Stimulated activated CD8-positive, alpha-beta memory T cell treated with anti-CD3 and anti-CD28 coated beads, Interleukin-7, amount 100 ng/mL, for 1 hour (primary cell): ENCODE data around the gene SLC22A7.

Source experiments
- DNase-seq, 2 donors: peaks; one replicate each; pipeline ENCODE4 v3.0.0-alpha.2; 2020; ENCODE audit warnings: low read depth in 2 of 2

SLC22A7 gene

DNA sequence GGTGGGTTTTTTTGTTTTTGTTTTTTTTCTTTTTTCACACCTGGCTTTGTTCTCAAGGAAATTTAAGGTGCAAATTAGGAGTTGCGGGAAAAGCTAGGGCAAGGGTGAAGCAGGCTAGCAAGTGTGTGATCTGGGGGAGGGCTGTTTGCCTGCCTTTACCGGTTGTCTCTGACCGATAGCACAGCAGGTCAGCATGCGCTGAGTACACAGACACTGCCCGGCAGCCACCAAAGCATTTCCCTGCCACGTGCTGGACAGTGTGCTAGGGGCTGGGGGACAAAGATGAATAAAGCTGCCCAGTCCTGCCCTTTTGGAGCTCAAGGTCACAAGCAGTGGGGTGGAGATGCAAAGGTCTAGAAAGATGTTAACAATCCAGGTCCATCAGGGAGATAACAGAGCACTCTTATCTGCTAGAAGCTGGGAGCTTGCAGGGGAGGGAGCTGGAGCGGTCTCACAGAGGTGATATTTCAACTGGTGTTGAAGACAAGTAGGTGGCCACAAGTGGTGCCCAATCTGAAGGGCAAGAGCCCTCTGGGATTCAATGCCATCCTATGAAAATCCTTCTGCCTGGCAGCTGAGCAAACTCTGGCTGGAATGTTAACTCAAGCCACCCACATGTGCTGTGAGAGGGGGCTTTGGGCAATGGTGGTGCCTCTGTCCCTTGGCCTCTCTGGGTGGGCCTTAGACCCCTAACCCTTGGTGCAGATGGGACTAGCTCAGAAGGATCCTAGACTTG, 30.3 kb upstream of the SLC22A7 start:
- DNase-seq, result no peak

DNA sequence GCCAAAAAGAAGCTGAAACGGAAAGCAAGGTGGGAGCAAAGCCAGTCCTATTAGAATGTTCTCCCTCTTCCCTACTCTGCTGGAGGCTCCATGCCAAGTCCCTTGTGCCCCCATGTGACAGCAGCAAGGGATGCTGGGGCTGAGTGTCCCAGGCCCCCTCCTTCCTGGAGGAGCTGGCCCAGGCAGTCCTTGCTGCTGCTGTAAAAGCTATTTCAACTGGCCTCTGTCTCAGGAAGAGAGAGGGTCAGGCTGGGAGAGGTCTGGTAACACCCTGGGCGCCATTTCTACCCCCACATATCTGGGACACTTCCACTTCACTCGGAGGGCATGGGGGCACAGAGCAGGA, 29.7 kb upstream of the SLC22A7 start:
- no peak for DNase-seq

DNA sequence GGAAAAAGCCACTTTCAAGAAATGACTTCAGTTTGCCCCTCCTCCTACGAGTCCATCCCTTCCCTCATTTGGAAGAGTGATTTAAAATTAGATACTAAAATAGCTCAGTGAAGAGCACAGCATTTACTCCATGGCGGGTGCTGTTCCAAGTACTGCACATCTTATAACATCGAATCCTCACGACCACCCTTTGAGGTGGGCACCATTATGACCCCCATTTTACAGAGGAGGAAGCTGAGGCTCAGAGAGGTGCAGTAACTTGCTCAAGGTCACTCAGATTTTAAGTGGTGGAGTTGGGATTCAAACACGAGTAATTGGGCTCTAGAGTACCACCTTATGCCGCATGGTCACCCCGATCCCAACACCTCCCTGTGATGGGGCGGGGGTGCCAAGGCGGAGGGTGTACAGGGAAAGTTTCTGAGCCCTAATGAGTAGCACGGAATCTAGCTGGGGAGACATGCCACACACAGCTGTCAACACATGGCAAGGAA, 29.2 kb upstream of the SLC22A7 start:
- no peak for DNase-seq

DNA sequence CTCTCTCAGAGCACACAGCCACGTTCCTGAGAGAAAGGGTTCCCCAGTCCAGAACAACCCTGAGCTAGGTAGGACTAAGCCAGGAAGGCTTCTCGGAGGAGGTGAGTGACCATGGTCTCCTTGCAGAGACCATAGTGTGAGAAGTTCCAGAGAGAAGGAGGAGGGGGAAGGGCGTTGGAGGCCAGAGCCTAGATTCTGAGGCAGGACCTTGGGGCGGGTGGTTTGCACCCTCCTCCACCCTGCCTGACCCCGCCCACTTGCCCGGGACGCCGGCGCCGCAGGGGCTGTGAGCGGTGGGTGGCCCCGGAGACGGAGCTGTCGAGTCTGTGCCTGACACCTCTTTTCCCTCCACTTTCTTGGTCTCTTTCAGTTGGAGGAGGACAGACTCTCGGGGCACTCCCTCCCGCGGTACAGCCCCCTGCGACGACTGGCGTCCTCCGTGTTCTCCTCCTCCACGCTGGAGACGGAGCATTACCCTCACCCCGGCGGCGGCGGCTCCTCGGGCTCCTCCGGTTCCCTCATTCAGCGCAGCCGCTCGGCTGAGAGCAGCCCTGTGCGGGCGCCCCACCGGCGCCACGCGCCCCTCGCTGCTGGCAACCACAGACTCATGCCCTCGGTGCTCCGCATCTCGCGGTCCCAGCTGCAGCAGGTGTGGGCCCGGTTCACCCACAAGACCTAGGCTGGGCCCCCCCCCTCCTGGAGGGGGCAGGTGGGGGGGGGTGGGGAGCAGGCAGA, 28.6 kb upstream of the SLC22A7 start:
- no peak for DNase-seq

DNA sequence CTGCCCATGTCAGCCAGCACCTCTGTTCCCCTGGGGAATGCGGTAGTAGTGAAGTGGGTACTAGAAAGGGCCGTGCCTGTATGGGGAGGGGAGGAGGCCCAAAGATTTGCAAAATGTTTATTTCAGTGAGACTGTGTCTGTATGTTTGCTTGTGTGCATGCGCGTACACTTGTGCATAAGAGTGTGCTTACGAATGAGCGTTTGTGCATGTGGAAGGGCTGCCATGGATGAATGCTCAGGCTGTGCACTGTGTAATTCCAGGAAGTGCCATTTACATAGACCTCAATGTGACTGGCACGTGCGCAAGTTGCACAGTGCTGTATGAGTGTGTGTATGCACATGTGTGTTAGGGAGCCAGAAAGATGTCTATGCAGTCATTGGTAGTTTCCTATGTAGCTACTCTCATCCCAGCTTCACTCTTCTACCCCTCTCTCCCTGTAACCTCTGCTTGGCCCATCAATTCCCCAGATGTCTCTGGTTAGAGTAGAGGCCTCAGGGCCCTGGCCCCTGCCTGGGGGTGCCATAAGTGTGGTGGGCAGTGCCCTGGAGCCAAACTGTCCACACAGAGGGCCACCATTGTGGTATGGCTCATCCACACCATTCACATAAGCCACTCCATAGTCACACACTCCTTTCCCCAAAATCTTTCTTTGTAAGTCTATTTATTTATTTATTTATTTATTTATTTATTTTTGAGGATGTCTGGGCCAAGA, 26.8 kb upstream of the SLC22A7 start:
- no peak for DNase-seq

DNA sequence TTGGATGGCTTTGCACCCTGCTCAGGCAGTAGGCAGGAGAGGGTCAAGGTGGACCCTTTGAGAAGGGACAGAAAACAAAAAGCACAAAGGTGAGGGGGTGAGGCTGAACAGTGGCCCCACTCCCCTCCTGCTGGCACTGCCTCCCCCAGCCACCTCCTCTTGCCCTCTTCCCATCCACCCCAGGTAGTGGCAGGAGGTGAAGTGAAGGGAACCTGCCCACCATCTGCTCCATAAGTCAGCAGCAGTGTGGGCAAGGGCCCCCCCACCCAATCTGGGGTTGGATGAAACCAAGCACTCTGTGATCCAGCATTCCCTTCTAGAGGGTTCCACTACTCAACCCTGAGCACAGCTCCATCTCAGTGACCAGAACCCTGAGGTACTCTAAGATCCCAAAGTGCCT, 26.1 kb upstream of the SLC22A7 start:
- no peak for DNase-seq

DNA sequence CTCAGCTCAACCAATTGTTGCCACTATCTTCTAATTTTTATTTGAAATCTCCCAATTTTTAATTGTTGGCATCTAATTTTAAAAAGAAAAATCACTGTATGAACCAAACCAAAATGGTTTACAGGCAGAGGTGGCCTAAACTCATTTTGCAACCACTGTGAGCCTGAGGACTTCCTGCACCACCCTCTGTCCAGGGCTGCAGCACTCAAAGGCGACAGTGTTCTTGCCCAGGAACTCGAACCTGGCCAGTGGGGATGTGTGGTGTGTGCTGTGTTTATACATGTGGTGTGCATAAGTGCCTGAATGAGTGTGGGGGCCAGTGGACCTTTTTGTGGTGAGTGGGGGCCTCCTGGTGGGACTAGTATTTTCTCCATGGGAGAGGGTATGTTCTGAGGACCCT, 24.4 kb upstream of the SLC22A7 start:
- no peak for DNase-seq

DNA sequence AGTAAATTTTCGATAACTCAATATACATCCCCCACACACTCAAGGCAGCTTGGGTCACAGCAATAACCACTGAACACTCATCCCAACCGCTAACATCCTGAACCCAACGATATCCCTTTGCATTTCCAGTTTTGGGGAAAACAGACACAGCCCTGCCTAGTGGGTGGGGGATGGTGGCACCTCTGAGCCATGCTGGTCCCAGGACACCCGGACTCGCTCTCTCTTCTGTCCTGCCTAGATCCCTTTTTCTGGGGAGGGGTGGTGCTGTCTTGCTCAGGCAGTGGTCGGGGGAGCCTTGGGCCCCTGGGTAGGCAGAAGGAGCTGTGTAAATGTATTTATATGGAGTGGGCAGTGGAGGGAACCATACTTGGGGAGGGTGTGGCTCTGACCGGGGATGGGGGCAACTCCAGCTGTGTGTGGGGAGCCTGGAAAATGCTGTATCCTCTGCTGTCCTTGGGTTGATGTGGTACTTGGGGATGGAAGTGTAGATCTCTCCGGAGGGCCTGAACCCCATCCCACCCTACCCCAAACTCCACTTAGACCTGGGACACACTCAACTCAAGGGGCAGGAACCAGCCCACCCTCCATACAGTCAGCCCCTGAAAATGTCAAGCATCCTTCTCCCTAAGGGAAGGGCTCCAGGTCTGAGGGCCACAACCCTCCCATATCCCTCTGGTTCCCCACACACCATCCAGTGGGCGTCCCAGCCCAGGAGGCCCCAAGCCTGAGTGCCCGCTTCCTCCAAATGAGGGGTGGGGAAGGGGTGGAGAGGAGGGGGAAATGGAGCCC, 23.7 kb upstream of the SLC22A7 start:
- no peak for DNase-seq

DNA sequence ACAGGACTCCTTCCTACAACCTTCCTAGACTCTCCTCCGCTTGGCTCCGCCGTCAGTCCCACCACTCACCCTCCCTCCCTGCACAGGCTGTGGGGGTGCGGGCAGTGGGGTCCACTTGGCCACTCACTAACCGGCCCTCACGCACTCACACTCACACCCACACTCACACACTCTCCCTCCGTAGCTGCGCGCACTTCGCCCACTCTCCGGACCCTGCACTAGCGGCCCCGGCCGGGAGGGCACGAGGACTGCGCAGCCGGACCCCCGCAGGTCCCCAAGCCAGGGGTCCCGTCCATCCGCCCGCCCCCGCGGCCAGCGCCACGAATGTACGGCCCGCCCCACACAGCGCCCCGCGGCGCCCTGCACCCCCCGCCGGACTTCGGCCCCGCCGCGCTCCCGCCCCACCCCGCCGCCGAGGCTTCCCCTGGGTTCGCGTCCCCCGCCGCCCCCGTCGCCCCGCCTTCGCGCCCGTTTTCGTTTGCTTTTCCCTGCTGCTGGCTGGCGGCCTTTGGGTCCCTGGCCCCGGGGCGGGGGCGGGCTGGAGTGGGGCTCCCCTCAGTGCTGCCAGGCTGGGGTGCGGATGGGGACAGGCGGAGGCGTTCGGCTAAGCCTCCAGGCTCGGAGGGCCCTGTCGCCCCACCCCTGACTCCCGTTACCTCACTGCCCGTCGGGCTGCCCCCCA, 23.0 kb upstream of the SLC22A7 start:
- DNase-seq, result no peak

DNA sequence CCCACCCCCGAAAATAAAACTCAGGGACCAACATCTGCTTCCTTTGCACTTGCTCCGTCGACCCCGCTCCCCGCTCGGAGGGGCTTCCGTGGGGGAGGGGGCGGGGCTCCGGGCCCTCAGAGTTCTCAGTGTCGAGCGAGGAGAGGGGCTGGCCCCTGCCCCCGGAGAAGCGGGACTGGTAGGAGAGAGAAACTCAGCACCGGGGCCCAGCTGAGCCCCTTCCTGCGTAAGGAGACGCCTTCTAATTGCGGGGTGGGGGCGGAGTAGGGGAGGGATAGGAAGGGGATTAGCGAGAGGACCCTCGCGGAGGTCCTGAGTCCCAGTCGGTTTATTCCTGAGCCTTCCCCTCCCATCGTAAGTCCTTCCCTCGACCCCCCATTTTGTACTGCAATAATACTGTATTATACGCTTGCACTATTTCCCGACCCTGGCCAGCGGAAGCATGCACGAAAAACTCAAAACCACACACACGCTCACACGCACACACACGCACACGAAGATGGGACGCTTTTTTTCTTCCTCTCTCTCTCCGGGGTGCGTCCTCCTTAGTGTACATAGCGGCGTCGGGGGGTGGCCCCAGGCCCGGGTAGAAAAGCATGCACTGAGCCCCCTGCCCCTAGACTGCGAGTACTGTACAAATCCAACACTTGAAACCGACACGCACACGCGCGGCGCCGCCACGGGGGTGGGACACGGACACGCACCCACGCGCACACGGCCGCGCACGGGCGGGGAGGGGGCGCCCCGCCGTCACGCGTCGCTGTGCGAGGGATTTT, 22.1 kb upstream of the SLC22A7 start:
- no peak for DNase-seq

DNA sequence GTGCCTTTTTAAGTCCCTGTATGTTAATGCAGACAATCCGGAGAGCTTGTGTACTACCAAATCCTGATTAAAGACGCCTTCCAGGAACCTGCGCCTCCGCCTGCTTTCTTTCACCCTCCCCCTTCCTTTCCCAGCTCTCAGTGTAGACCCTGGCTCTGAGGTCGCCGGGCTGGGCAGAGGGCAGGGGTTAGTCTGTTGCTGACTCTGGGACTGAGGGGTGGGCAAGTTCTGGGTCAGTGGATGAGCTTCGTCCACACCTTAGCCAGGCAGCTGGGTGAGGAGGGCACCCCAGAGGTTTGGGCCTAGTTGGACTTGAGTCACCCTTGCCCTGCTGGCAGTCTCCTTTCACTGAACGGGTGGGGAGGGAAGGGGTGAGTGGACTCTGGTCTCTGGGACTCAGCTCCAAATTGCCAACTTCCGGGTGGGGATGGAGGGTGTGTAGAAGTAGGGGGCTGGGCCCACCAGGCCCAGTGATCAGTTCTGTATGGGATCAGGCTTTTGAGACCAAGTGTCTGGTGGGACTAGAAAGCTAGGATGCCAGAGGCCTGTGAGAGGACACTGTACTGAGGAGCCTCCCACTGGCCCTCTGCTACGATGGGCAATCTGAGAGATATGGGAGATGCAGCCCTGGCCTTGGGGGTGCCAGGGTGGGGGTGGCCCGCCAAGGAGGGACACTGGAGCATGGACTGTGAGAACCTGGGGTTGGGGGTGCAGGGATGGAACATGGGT, 21.3 kb upstream of the SLC22A7 start:
- no peak for DNase-seq

DNA sequence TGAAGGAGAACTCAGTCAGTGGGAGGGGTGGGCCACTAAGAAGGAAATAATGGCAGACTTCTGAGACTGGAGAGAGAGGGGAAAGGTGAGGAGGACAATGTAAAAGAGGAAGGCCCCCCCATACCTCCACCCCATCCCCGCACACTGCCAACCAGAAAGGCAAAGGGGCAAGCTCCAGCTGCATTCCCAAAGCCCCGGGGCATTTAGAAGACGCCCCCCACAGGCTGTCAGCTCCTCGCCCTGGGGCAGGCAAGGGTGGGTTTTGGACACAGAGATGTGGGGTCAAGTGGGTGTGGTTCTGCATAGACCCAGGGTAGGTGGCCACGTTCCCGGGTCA, 20.8 kb upstream of the SLC22A7 start:
- DNase-seq, result no peak

DNA sequence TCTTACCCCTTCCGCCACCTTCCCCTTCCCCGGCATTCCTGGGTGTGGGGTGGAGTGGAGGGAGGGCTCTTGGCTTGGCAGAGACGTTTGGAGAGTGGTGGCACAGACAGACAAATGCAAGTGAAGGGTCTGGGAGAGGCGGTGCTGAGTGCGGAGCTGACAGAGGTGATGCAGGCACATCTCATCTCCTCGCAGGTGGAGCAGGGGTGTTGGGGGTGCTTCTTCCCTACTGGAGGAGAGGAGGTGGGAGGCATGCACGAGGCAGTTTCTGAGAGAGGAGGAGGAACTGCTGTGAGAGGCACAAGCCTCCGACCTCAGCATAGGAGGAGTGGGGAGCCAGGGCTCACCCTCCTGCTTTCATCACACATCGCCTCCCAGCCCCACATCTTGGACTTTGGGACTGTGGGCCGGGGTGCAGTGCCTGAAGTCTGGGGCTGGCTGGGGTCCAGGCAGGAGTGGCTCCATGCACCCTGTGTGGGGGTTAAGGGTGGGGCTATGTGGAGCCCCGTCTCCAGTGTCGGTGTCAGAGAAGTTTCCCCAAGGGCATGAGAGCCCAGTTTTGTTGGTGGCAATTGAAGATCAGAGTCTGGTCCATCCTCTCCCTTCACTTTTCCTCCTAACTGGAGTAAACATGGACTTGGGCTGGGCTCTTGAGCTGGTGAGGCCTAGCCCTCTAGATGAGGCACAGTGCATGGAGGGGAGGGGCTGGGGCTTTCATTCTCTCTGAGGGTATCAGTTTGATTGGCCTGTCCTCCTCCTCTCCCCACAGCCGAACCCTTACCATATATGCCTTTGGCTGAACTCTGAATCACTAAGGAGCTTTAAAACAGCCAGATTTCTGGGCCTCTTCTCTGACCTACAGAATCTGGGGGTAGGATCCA, 20.2 kb upstream of the SLC22A7 start:
- no peak for DNase-seq

DNA sequence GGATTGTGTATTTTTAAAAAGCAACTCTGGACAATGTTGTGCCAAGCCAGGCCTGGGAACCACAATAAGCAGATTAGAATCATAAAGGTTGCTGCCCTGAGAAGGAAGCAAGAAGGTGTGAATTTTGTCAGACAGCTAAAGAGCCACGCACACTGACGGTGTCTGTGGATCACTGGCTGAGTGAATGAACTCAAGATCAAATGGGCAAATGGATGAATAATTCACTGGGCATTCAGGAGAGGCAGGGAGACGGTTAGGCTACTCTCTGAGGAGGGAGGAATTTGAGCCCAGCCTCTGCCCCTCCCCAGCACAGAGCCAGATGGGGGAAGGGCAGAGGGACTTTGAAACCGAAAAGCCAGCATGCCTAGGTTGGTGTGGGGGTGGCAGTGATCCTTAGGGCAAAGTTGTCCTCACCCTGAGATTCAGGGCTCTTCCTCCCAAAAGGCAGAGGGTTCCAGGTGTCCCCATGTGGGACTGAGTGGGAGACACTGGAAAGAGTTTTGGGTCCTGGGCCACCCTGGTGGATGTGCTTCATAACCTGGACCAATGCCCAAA, 19.5 kb upstream of the SLC22A7 start:
- no peak for DNase-seq

DNA sequence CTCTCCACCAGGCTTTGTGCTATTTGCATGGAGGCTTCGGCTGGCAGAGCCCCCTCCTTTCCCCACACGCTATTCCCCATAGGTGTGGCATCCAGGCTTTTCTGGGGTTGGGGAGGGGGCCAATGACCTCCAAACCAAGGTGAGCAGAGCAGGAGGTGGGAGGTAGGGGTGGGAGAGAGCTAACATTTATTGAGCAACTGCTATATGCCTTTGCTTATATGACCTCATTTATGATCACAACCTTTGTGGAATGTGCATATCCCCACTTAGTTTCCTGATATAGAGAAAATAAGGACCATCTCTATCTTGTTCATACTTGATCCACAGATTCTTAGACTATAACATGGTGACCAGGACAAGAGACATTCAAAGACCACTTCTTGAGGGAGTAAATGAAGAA, 17.8 kb upstream of the SLC22A7 start:
- DNase-seq, result no peak

DNA sequence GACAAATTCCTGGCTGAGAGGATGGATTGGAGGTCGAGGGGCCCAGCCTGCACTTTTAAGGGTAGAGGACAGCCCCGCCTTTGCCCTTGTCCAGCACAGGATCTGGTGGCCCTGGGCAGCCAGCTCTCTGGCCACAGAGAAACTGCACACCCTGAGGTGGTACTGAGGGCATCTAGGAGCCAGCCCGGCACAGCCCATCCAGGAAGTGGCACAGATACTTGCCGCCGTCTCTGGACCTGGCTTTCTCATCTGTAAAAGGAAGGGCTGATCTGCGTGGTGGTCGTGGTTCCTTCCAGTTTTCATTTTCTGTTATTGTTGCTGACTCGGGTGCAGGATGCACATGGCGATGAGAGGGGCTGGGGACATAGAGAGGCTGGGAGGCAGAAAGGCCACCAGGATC, 16.0 kb upstream of the SLC22A7 start:
- no peak for DNase-seq

DNA sequence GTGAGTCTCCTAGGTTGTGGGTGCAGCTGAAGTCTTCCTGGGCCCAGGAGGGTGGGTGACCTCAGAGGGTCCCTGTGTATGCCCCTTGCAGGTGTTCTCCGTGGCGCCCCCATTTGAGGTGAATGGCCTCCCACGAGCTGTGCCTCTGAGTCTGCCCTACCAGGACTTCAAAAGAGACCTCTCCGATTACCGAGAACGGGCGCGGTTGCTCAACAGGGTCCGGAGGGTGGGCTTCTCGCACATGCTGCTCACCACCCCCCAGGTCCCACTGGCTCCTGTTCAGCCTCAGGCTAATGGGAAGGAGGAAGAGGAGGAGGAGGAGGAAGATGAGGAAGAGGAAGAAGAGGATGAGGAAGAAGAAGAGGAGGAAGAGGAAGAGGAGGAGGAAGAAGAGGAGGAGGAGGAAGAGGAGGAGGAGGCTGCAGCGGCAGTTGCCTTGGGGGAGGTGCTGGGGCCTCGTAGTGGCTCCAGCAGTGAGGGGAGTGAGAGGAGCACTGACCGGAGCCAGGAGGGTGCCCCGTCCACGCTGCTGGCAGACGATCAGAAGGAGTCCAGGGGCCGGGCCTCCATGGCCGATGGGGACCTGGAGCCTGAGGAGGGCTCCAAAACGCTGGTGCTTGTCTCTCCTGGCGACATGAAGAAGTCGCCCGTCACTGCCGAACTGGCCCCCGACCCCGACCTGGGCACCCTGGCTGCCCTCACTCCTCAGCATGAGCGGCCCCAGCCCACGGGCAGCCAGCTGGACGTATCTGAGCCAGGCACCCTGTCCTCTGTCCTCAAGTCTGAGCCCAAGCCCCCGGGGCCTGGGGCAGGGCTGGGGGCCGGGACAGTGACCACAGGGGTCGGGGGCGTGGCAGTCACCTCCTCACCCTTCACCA, 15.2 kb upstream of the SLC22A7 start:
- no peak for DNase-seq

DNA sequence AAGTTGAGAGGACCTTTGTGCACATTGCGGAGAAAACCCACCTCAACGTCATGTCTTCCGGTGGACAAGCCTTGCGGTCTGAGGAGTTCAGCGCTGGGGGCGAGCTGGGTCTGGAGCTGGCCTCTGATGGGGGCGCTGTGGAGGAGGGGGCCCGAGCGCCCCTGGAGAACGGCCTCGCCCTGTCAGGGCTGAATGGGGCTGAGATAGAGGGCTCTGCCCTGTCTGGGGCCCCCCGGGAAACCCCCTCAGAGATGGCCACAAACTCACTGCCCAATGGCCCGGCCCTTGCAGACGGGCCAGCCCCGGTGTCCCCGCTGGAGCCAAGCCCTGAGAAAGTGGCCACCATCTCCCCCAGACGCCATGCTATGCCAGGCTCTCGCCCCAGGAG, 14.6 kb upstream of the SLC22A7 start:
- no peak for DNase-seq
